Loucy (cell line): ENCODE data around the gene DENND6B.
A peak's percentile ranks its signal among the peaks of the same experiment; 100 is the strongest.

Source experiments
- H2AFZ ChIP-seq: fragments of 200-600 bp; sonication (generic); 2 replicates; pipeline ENCODE4 v1.6.0; 2016; ENCODE audit warnings: antibody characterized with exemption, mild to moderate bottlenecking, low read length, moderate library complexity
- H3F3A ChIP-seq: fragments of 200-600 bp; 2 replicates; pipeline ENCODE4 v1.6.0; 2016; ENCODE audit warnings: antibody characterized with exemption, low read depth, mild to moderate bottlenecking
- H3K27me3 ChIP-seq: fragments of 200-600 bp; sonication (generic); 2 replicates; pipeline ENCODE4 v1.6.1; 2014; ENCODE audit warnings: low read length, mild to moderate bottlenecking; ENCODE audit not compliant: insufficient read depth, poor library complexity, severe bottlenecking
- H3K36me3 ChIP-seq: fragments of 200-600 bp; sonication (generic); 2 replicates; pipeline ENCODE4 v1.6.1; 2016; ENCODE audit warnings: low read length; ENCODE audit not compliant: insufficient read depth
- H3K4me1 ChIP-seq: fragments of 200-600 bp; sonication (generic); 2 replicates; pipeline ENCODE4 v1.5.1; 2014; ENCODE audit warnings: low read length, mild to moderate bottlenecking; ENCODE audit not compliant: insufficient read depth, poor library complexity, severe bottlenecking
- H3K4me2 ChIP-seq: fragments of 200-600 bp; sonication (generic); 2 replicates; pipeline ENCODE4 v1.6.0; 2014; ENCODE audit warnings: antibody characterized with exemption, low read length, low read depth, mild to moderate bottlenecking; ENCODE audit not compliant: poor library complexity, severe bottlenecking
- H3K4me3 ChIP-seq: fragments of 200-600 bp; sonication (generic); 2 replicates; pipeline ENCODE4 v1.5.1; 2014; ENCODE audit warnings: low read length, mild to moderate bottlenecking, mixed read lengths; ENCODE audit not compliant: poor library complexity, severe bottlenecking
- H3K79me2 ChIP-seq: fragments of 200-600 bp; sonication (generic); 2 replicates; pipeline ENCODE4 v1.6.1; 2014; ENCODE audit warnings: low read length; ENCODE audit not compliant: insufficient read depth
- H3K9ac ChIP-seq: fragments of 200-600 bp; sonication (generic); 2 replicates; pipeline ENCODE4 v1.6.0; 2014; ENCODE audit warnings: mild to moderate bottlenecking, low read depth, low read length, moderate library complexity; ENCODE audit not compliant: poor library complexity, severe bottlenecking
- H3K9me2 ChIP-seq: fragments of 200-600 bp; sonication (generic); replicated peaks from 2 replicates; pipeline ENCODE4 v1.6.1; 2016; ENCODE audit warnings: low read depth, low read length, mixed read lengths
- H3K9me3 ChIP-seq: fragments of 200-600 bp; sonication (generic); 2 replicates; pipeline ENCODE4 v1.6.1; 2014; ENCODE audit warnings: mild to moderate bottlenecking, antibody characterized with exemption, low read length, low read depth; ENCODE audit not compliant: insufficient read depth
- H4K20me1 ChIP-seq: fragments of 200-600 bp; sonication (generic); 2 replicates; pipeline ENCODE4 v1.6.0; 2014; ENCODE audit warnings: antibody characterized with exemption, low read length, mild to moderate bottlenecking; ENCODE audit not compliant: insufficient read depth, poor library complexity, severe bottlenecking
- CTCF ChIP-seq: fragments of 200-600 bp; sonication (generic); conservative IDR thresholded peaks from 2 replicates; pipeline ENCODE4 v1.5.1; 2014; ENCODE audit warnings: mild to moderate bottlenecking, antibody characterized with exemption, low read length
- EZH2phosphoT487 ChIP-seq: fragments of 200-600 bp; IDR thresholded peaks from 2 replicates; pipeline ENCODE4 v1.6.1; 2018; ENCODE audit warnings: antibody characterized with exemption, mild to moderate bottlenecking, moderate library complexity, borderline replicate concordance

The DENND6B gene

GRCh38 chr22:50310949-50311444, 15.8 kb downstream of the DENND6B start:
- no peak overlapping the region for H3K4me2 ChIP-seq
- H3K9me3 ChIP-seq: no peaks in the 10 kb centered on the region
- no peak for TF ChIP-seq EZH2phosphoT487
- TF ChIP-seq CTCF: no peak
- H3K36me3 ChIP-seq: no peaks in the 10 kb centered on the region
- H3K9me2 ChIP-seq: no peaks in the 10 kb centered on the region
- H3K9ac ChIP-seq: no peak overlapping the region
- peaks cover 62% of the 10 kb centered on the region for H3K4me1 ChIP-seq
- H3K79me2 ChIP-seq: peaks cover 12% of the 10 kb centered on the region; the same call in 1 of the 2 replicates
- no peaks in the 10 kb centered on the region for H4K20me1 ChIP-seq
- H3K27me3 ChIP-seq: no peaks in the 10 kb centered on the region
- no peak overlapping the region for H3K4me3 ChIP-seq
- no peak overlapping the region for H2AFZ ChIP-seq
- 0 out of 2 replicates have a peak, but pooled peaks cover 5% of the 10 kb centered on the region for H3F3A ChIP-seq

GRCh38 chr22:50310031-50310722, 16.6 kb downstream of the DENND6B start:
- Histone ChIP-seq H3K4me1 (peaks cover 61% of the 10 kb centered on the region), H3K9me3 (no peaks in the 10 kb centered on the region), H3K9me2 (no peaks in the 10 kb centered on the region), H3F3A (0 out of 2 replicates have a peak, but pooled peaks cover 5% of the 10 kb centered on the region), H3K4me2 (no peak overlapping the region), H4K20me1 (peaks cover 7% of the 10 kb centered on the region), H3K79me2 (peaks cover 21% of the 10 kb centered on the region), H3K36me3 (no peaks in the 10 kb centered on the region), H3K4me3 (no peak overlapping the region), H2AFZ (no peak overlapping the region), H3K27me3 (no peaks in the 10 kb centered on the region), H3K9ac (no peak overlapping the region)
- TF ChIP-seq EZH2phosphoT487 (no peak), CTCF (no peak)

- TF ChIP-seq CTCF: no peak
- no peak for TF ChIP-seq EZH2phosphoT487
- no peaks in the 10 kb centered on the region for H3K9me3 ChIP-seq
- H3K4me2 ChIP-seq: peak overlapping the region; percentile 67
- no peaks in the 10 kb centered on the region for H3K27me3 ChIP-seq
- H3K4me3 ChIP-seq: no peak overlapping the region
- peak overlapping the region; percentile 34 for H3K9ac ChIP-seq
- no peaks in the 10 kb centered on the region for H3K9me2 ChIP-seq
- peaks cover 7% of the 10 kb centered on the region for H4K20me1 ChIP-seq
- peaks cover 26% of the 10 kb centered on the region for H3K79me2 ChIP-seq
- peaks cover 64% of the 10 kb centered on the region for H3K4me1 ChIP-seq
- 0 out of 2 replicates have a peak, but pooled peaks cover 5% of the 10 kb centered on the region for H3F3A ChIP-seq
- no peaks in the 10 kb centered on the region for H3K36me3 ChIP-seq
- H2AFZ ChIP-seq: no peak overlapping the region
These were observed 17.2 kb downstream of the DENND6B start for GRCh38 chr22:50309601-50309991.
